H1 (cell line): ENCODE results near the gene XRCC6. TPM values are rescaled to one million over a fixed set of nuclear protein-coding genes. Genes with fewer than 3 reads are reported as not detected.

Experiments used
- BACH1 ChIP-seq: IDR thresholded peaks from 2 replicates; pipeline ENCODE4 v1.6.1; 2012; ENCODE audit warnings: low read length, improper control_type of control experiment
- CEBPB ChIP-seq: IDR thresholded peaks from 2 replicates; pipeline ENCODE4 v1.6.1; 2012; ENCODE audit warnings: low read depth, low read length
- CTBP2 ChIP-seq: IDR thresholded peaks from 2 replicates; pipeline ENCODE4 v1.7.0; 2011; ENCODE audit warnings: borderline replicate concordance, mild to moderate bottlenecking, moderate library complexity, mixed read lengths, low read length; ENCODE audit not compliant: insufficient read depth, insufficient read length
- EGR1 ChIP-seq: IDR thresholded peaks from 2 replicates; pipeline ENCODE4 v1.6.1; 2011; ENCODE audit warnings: low read depth, low read length, borderline replicate concordance
- EP300 ChIP-seq, 2 experiments: IDR thresholded peaks; 1 replicate in 1 of 2; 2 replicates in 1 of 2; pipeline ENCODE4 v1.6.1; 2011 to 2012; ENCODE audit warnings: low read depth in 2 of 2, low read length in 2 of 2, mild to moderate bottlenecking in 2 of 2, borderline replicate concordance in 1 of 2, inconsistent platforms in 1 of 2, moderate library complexity in 1 of 2
- GTF2F1 ChIP-seq: IDR thresholded peaks from 2 replicates; pipeline ENCODE4 v1.6.1; 2012; ENCODE audit warnings: low read depth, low read length, improper control_type of control experiment, borderline replicate concordance
- HDAC2 ChIP-seq, 2 experiments: fragments of 300-600 bp in 1 of 2; sonication (generic) in 1 of 2; IDR thresholded peaks; 2 replicates each; pipeline ENCODE4 v1.6.1; 2011 to 2012; ENCODE audit warnings: low read depth in 2 of 2, low read length in 2 of 2, mild to moderate bottlenecking in 2 of 2, moderate library complexity in 2 of 2, borderline replicate concordance in 1 of 2, inconsistent platforms in 1 of 2
- JUN ChIP-seq: IDR thresholded peaks from 2 replicates; pipeline ENCODE4 v1.6.1; 2011; ENCODE audit warnings: low read depth, mild to moderate bottlenecking, improper control_type of control experiment, low read length
- JUND ChIP-seq: IDR thresholded peaks from 2 replicates; pipeline ENCODE4 v1.6.1; 2011; ENCODE audit warnings: mild to moderate bottlenecking, improper control_type of control experiment, low read length
- KDM1A ChIP-seq: fragments of 200-600, 300-600 bp; sonication (generic); IDR thresholded peaks from 2 replicates; pipeline ENCODE4 v1.7.1; 2016; ENCODE audit warnings: mild to moderate bottlenecking, low read length, borderline replicate concordance
- KDM5A ChIP-seq: fragments of 200-600 bp; IDR thresholded peaks from 2 replicates; pipeline ENCODE4 v1.7.1; 2012; ENCODE audit warnings: mild to moderate bottlenecking, low read length, inconsistent platforms, mixed read lengths
- RNF2 ChIP-seq: fragments of 200-900, 300-1000 bp; sonication (generic); IDR thresholded peaks from 2 replicates; pipeline ENCODE4 v1.7.1; 2016; ENCODE audit warnings: borderline replicate concordance, low read depth, mild to moderate bottlenecking, antibody characterized with exemption, low read length; ENCODE audit not compliant: poor library complexity, severe bottlenecking; ENCODE audit errors: missing control alignments
- SIX5 ChIP-seq: IDR thresholded peaks from 2 replicates; pipeline ENCODE4 v1.6.1; 2011; ENCODE audit warnings: mild to moderate bottlenecking, low read depth, low read length
- SP4 ChIP-seq: IDR thresholded peaks from 2 replicates; pipeline ENCODE4 v1.6.1; 2012; ENCODE audit warnings: low read length, inconsistent platforms
- TBP ChIP-seq: IDR thresholded peaks from 2 replicates; pipeline ENCODE4 v1.6.1; 2011; ENCODE audit warnings: low read depth, low read length, improper control_type of control experiment
- ZNF274 ChIP-seq: IDR thresholded peaks from 2 replicates; pipeline ENCODE4 v1.7.0; 2012; ENCODE audit warnings: low read length, borderline replicate concordance; ENCODE audit errors: extremely low read depth
- polyA plus RNA-seq, 7 experiments: library from polyadenylated mRNA; depleted of rRNA in 3 of 7; stranded (reverse) in 5 of 7; unstranded in 2 of 7; fragments of >200 nt in 5 of 7; fragments of 200-250 nt in 2 of 7; gene quantifications; 1 replicate in 5 of 7; 2 replicates in 1 of 7; 4 replicates in 1 of 7; pipeline versions ENCODE4 v1.2.1 to v1.2.3, GENCODE V29; 2011 to 2013; ENCODE audit warnings: missing spikeins in 2 of 7, mixed read lengths in 2 of 7
- total RNA-seq: library from RNA; stranded (reverse); fragmentation: NEBNext Ultra II Directional; extraction: Animal tissue kit (Norgen Biotek cat#: 25700); gene quantifications from 2 replicates; pipeline ENCODE4 v1.2.1, GENCODE V29; 2021
- TF ChIP-seq, protein P1 (sequence below), 3 experiments: IDR thresholded peaks; 1 replicate in 2 of 3; 2 replicates in 1 of 3; pipeline versions ENCODE4 v1.5.1 to v1.6.1; 2011; ENCODE audit warnings: low read length in 3 of 3, mild to moderate bottlenecking in 3 of 3, inconsistent platforms in 2 of 3, low read depth in 1 of 3, moderate library complexity in 1 of 3; ENCODE audit not compliant: insufficient read depth in 1 of 3; ENCODE audit errors: control extremely low read depth in 1 of 3
- TF ChIP-seq, protein P2 (sequence below): IDR thresholded peaks from 2 replicates; pipeline ENCODE4 v1.6.1; 2012; ENCODE audit warnings: low read length, inconsistent platforms

Gene XRCC6
- total and polyA plus RNA-seq, 2 of the 8 experiments (the other 6 are each of a cell fraction or from before 2014, with no cell fraction given) = 150 to 490 TPM

DNA sequence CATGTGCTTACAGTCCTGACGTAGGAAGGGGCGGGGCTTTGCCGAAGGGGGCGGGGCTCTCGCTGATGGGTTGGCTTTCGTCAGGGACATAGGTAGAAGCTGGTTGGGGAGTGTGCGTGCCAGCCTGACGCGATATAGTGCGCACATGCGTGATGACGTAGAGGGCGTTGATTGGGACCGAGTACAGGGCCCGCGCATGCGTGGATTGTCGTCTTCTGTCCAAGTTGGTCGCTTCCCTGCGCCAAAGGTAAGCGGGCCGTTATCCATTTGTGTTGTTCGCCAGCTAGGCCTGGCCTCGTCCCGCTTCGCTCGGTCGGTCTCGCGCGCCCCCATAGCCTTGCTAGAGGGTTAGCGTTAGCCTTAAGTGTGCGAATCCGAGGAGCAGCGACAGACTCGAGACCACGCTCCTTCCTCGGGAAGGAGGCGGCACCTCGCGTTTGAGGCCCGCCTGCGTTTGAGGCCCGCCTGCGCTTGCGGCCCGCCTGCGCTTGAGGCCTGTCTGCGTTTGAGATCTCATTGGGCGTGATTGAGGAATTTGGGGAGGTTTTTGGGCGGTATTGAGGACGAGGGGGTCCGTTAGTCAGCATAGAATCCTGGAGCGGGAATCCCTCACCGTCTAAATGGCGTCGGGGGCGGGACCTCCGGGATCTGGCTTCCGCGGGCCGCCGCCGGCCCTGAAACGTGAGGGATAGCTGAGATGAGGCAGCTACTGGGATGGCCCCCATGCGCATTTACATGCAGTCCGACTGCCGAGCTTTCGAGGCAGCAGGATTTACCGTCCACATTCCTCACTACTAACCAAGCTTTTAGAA is at the start of gene XRCC6 (continued):
- TF ChIP-seq, protein P1, sequence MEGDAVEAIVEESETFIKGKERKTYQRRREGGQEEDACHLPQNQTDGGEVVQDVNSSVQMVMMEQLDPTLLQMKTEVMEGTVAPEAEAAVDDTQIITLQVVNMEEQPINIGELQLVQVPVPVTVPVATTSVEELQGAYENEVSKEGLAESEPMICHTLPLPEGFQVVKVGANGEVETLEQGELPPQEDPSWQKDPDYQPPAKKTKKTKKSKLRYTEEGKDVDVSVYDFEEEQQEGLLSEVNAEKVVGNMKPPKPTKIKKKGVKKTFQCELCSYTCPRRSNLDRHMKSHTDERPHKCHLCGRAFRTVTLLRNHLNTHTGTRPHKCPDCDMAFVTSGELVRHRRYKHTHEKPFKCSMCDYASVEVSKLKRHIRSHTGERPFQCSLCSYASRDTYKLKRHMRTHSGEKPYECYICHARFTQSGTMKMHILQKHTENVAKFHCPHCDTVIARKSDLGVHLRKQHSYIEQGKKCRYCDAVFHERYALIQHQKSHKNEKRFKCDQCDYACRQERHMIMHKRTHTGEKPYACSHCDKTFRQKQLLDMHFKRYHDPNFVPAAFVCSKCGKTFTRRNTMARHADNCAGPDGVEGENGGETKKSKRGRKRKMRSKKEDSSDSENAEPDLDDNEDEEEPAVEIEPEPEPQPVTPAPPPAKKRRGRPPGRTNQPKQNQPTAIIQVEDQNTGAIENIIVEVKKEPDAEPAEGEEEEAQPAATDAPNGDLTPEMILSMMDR (IDR thresholded peaks at IDR 0.05; ENCODE audit: control extremely low read depth in 1 of 3, insufficient read depth in 1 of 3, low read depth in 1 of 3, low read length in 3 of 3) = no peak
- TF ChIP-seq JUN (no peak), RNF2 (no peak), EP300 (IDR thresholded peaks at IDR 0.05; ENCODE audit: borderline replicate concordance in 1 of 2, low read depth in 2 of 2, low read length in 2 of 2) (0 out of 3 replicates have a peak, but pooled peaks of 1 of the 2 experiments have one; percentile 7), CTBP2 (no peak), SP4 (no peak), KDM1A (peak; percentile 72; the same call in 1 of the 2 replicates), GTF2F1 (0 out of 2 replicates have a peak, but pooled peaks have one; percentile 43), JUND (no peak), ZNF274 (no peak), SIX5 (no peak), KDM5A (no peak), EGR1 (no peak), HDAC2 (IDR thresholded peaks at IDR 0.05; ENCODE audit: borderline replicate concordance in 1 of 2, low read depth in 2 of 2, low read length in 2 of 2) (peak in 1 of 2 experiments; percentile 69; a peak in 1 of 4 replicates), BACH1 (no peak), CEBPB (no peak), TBP (peak; percentile 84)
- TF ChIP-seq, protein P2, sequence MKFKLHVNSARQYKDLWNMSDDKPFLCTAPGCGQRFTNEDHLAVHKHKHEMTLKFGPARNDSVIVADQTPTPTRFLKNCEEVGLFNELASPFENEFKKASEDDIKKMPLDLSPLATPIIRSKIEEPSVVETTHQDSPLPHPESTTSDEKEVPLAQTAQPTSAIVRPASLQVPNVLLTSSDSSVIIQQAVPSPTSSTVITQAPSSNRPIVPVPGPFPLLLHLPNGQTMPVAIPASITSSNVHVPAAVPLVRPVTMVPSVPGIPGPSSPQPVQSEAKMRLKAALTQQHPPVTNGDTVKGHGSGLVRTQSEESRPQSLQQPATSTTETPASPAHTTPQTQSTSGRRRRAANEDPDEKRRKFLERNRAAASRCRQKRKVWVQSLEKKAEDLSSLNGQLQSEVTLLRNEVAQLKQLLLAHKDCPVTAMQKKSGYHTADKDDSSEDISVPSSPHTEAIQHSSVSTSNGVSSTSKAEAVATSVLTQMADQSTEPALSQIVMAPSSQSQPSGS = 0 out of 2 replicates have a peak, but pooled peaks have one; percentile 36
